Measurements from ENCODE around the gene EIF4E. TPM values are rescaled to one million over a fixed set of nuclear protein-coding genes. Genes with fewer than 3 reads are reported as not detected.

Gene EIF4E
- 10 to 100 TPM; 68.4 to 72.5 TPM for total RNA-seq

GRCh38 chr4:98928505-98929340 is at the start of gene EIF4E:
EIF4E (minus strand) TSS chr4:98929133; CDS start chr4:98929112, 21 bp downstream.

Other genes with a start within 250 kb of the EIF4E start
- 10 to 100 TPM; 47.1 to 50.9 TPM for gene METAP1, start 66.6 kb upstream of the EIF4E start, total RNA-seq
- 100 to 1,000 TPM; 107 to 114 TPM for gene ADH5, start 159.7 kb upstream of the EIF4E start, total RNA-seq
- gene ADH4, start 215.2 kb upstream of the EIF4E start, total RNA-seq, result not detected

All from activated naive CD4-positive, alpha-beta T cell treated with anti-CD3 and anti-CD28 coated beads, Interleukin-2, amount 10 ng/mL, durations not matched to agents 5 hours and 36 hours (primary cell).